ENCODE data around the gene FKBP1B. TPM values are rescaled to one million over a fixed set of nuclear protein-coding genes. Genes with fewer than 3 reads are reported as not detected.

FKBP1B gene
- total RNA-seq, 1 donor from 2014 or later, result 1.4 TPM

GRCh38 chr2:24102677-24103076 is 53.1 kb downstream of the FKBP1B start:
- H3K9me3 Mint-ChIP-seq, result peaks cover 11% of the 10 kb centered on the region
- ChIA-PET POLR2A (no interaction called here), CTCF (interaction anchor here (0.6 kb wide), 1 partner anchor 278 kb away, joined by 3 read pairs; no protein-coding TSS in a partner anchor)
- intact Hi-C loops (cut with micrococcal nuclease), result no loop called here
- H3K27ac Mint-ChIP-seq, result no peak overlapping the region
- no peaks in the 10 kb centered on the region for H3K27me3 Mint-ChIP-seq
- H3K4me3 Mint-ChIP-seq, result no peak overlapping the region
- DNase-seq (no peak), ATAC-seq (ENCODE audit: low read depth) (no peak)
- H3K36me3 Mint-ChIP-seq (ENCODE audit: low read depth), result peaks cover 24% of the 10 kb centered on the region
- peaks cover 26% of the 10 kb centered on the region for H3K4me1 Mint-ChIP-seq
- TF ChIP-seq CTCF (IDR thresholded peaks at IDR 0.05), result no peak

- H3K27me3 Mint-ChIP-seq, result no peaks in the 10 kb centered on the region
- TF ChIP-seq CTCF (IDR thresholded peaks at IDR 0.05), result no peak
- peaks cover 26% of the 10 kb centered on the region for H3K4me1 Mint-ChIP-seq
- no peak overlapping the region for H3K27ac Mint-ChIP-seq
- ChIA-PET POLR2A (no interaction called here), CTCF (no interaction called here)
- intact Hi-C loops (cut with micrococcal nuclease), result loop anchor here (2.0 kb wide), 1 partner anchor 51 kb away; no protein-coding TSS in a partner anchor
- peaks cover 19% of the 10 kb centered on the region for H3K9me3 Mint-ChIP-seq
- ATAC-seq (ENCODE audit: low read depth), result no peak
- no peak for DNase-seq
- H3K36me3 Mint-ChIP-seq (ENCODE audit: low read depth), result peaks cover 23% of the 10 kb centered on the region
- no peak overlapping the region for H3K4me3 Mint-ChIP-seq
Observed at GRCh38 chr2:24104110-24104650, 54.6 kb downstream of the FKBP1B start.

GRCh38 chr2:24104906-24105305 is 55.4 kb downstream of the FKBP1B start:
- peaks cover 26% of the 10 kb centered on the region for H3K4me1 Mint-ChIP-seq
- intact Hi-C loops (cut with micrococcal nuclease), result loop anchor here (2.0 kb wide), 1 partner anchor 50 kb away; no protein-coding TSS in a partner anchor
- no peak overlapping the region for H3K4me3 Mint-ChIP-seq
- H3K36me3 Mint-ChIP-seq (ENCODE audit: low read depth), result peaks cover 19% of the 10 kb centered on the region
- DNase-seq (no peak), ATAC-seq (ENCODE audit: low read depth) (peak; percentile 42)
- H3K9me3 Mint-ChIP-seq, result peaks cover 21% of the 10 kb centered on the region
- H3K27me3 Mint-ChIP-seq, result no peaks in the 10 kb centered on the region
- H3K27ac Mint-ChIP-seq, result peak overlapping the region; percentile 59
- no peak for TF ChIP-seq CTCF (IDR thresholded peaks at IDR 0.05)
- POLR2A ChIA-PET, result interaction anchor here (0.6 kb wide), 1 partner anchor 239 kb away, joined by 3 read pairs; no protein-coding TSS in a partner anchor
- CTCF ChIA-PET, result interaction anchor here (1.0 kb wide), 1 partner anchor 20 kb away, joined by 3 read pairs; the partner anchor contains the start of gene TP53I3

GRCh38 chr2:24105816-24106215 is 56.3 kb downstream of the FKBP1B start:
- POLR2A ChIA-PET, result no interaction called here
- TF ChIP-seq CTCF (IDR thresholded peaks at IDR 0.05), result no peak
- CTCF ChIA-PET, result no interaction called here
- Mint-ChIP-seq H3K4me3 (no peak overlapping the region), H3K27ac (no peak overlapping the region), H3K27me3 (no peaks in the 10 kb centered on the region), H3K4me1 (peaks cover 26% of the 10 kb centered on the region), H3K9me3 (peaks cover 21% of the 10 kb centered on the region), H3K36me3 (ENCODE audit: low read depth) (peaks cover 16% of the 10 kb centered on the region)
- ATAC-seq (ENCODE audit: low read depth), result no peak
- intact Hi-C loops (cut with micrococcal nuclease), result loop anchor here (2.0 kb wide), 1 partner anchor 49 kb away; no protein-coding TSS in a partner anchor
- DNase-seq, result no peak

- Mint-ChIP-seq H3K4me3 (no peak overlapping the region), H3K4me1 (peaks cover 26% of the 10 kb centered on the region), H3K36me3 (ENCODE audit: low read depth) (peaks cover 16% of the 10 kb centered on the region), H3K27ac (no peak overlapping the region), H3K9me3 (peaks cover 21% of the 10 kb centered on the region), H3K27me3 (no peaks in the 10 kb centered on the region)
- intact Hi-C loops (cut with micrococcal nuclease), result no loop called here
- ATAC-seq (ENCODE audit: low read depth), result no peak
- CTCF ChIA-PET, result interaction anchor here (1.6 kb wide), 1 partner anchor 22 kb away, joined by 3 read pairs; the partner anchor contains the start of gene TP53I3
- no peak for TF ChIP-seq CTCF (IDR thresholded peaks at IDR 0.05)
- POLR2A ChIA-PET, result interaction anchor here (0.7 kb wide), 1 partner anchor 179 kb away, joined by 3 read pairs; the partner anchor contains the start of gene ATAD2B
- DNase-seq, result no peak
Observed at GRCh38 chr2:24106786-24107185, 57.2 kb downstream of the FKBP1B start.

Data from activated B cell treated with CpG ODN at 0.5 μM for 24 hours (primary cell).